HepG2 (cell line): ENCODE data around the gene TBKBP1. TPM values are rescaled to one million over a fixed set of nuclear protein-coding genes. Genes with fewer than 3 reads are reported as not detected.
A peak's percentile ranks its signal among the peaks of the same experiment; 100 is the strongest.

Experiments
- ATAC-seq: fragments of 200-7000 bp; cut with Tn5 transposase; 3 replicates; pipeline ENCODE4 v1.9.1; 2020; ENCODE audit warnings: mild to moderate bottlenecking, moderate library complexity
- Bru-seq: library from RNA; stranded (reverse); fragments of 400-500 nt; gene quantifications from one replicate; lab custom pipeline; 2021; lab: Mats Ljungman, UMichigan
- BruChase-seq, 2 experiments: library from RNA; stranded (reverse); fragments of 400-500 nt; gene quantifications; one replicate each; lab custom pipeline; 2021; lab: Mats Ljungman, UMichigan
- BruUV-seq: library from RNA; stranded (reverse); fragments of 400-500 nt; replicated peaks from 2 replicates; lab custom pipeline; 2021; lab: Mats Ljungman, UMichigan
- CTCF ChIA-PET: fragments of 300-600 bp; formaldehyde crosslinking; extraction: SDS; loops from one replicate; lab custom pipeline; 2021; ENCODE audit warnings: low total read pairs, inconsistent platforms, low intra/inter-chr PET ratio; lab: Yijun Ruan, JAX
- POLR2A ChIA-PET: fragments of 350-600 bp; sonication (Branson Sonifier 250); formaldehyde crosslinking; loops from one replicate; lab custom pipeline; 2020; ENCODE audit warnings: antibody characterized with exemption, inconsistent platforms; lab: Yijun Ruan, JAX
- DNase-seq: peaks from one replicate; pipeline ENCODE4 v3.0.0-alpha.2; 2015; ENCODE audit warnings: low spot score
- FAIRE-seq: peaks from 3 replicates; lab custom pipeline; 2011; peaks lifted over from hg19 to GRCh38; lab: Jason Lieb, UNC
- H2AFZ ChIP-seq: one replicate; pipeline ENCODE4 v1.6.1; 2011; ENCODE audit warnings: low read length, inconsistent platforms
- H3K27ac ChIP-seq: fragments of 300-600 bp; 3 replicates; pipeline ENCODE4 v1.8.0; 2011; ENCODE audit warnings: mixed run types, mild to moderate bottlenecking, mixed read lengths, low read length, inconsistent platforms; ENCODE audit not compliant: insufficient read depth; ENCODE audit errors: extremely low read length
- H3K27me3 ChIP-seq, 2 experiments: fragments of 200-600 bp in 1 of 2; 2 replicates in 1 of 2; 3 replicates in 1 of 2; pipeline versions ENCODE4 v1.6.0 to v1.8.0; 2011; ENCODE audit warnings: low read length in 2 of 2, mild to moderate bottlenecking in 2 of 2, moderate library complexity in 2 of 2, inconsistent platforms in 1 of 2; ENCODE audit not compliant: insufficient read depth in 2 of 2, control insufficient read depth in 1 of 2
- H3K36me3 ChIP-seq, 2 experiments: fragments of 200-600 bp in 1 of 2; replicated peaks in 1 of 2; 2 replicates in 1 of 2; 3 replicates in 1 of 2; pipeline versions ENCODE4 v1.5.1 to v1.8.0; 2011; ENCODE audit warnings: low read length in 2 of 2, inconsistent platforms in 1 of 2; ENCODE audit not compliant: insufficient read depth in 2 of 2, control insufficient read depth in 1 of 2
- H3K4me1 ChIP-seq: 2 replicates; pipeline ENCODE4 v1.5.1; 2012; ENCODE audit warnings: low read length, inconsistent platforms; ENCODE audit not compliant: insufficient read depth
- H3K4me2 ChIP-seq: 2 replicates; pipeline ENCODE4 v1.6.0; 2011; ENCODE audit warnings: low read depth, low read length, inconsistent platforms
- H3K4me3 ChIP-seq, 3 experiments: fragments of 200-600 bp in 1 of 3; sonication (generic), shearing (Covaris generic) in 1 of 3; replicated peaks in 1 of 3; 2 replicates each; pipeline ENCODE4 v1.5.1; 2011 to 2016; ENCODE audit warnings: low read length in 3 of 3, inconsistent platforms in 2 of 3, low read depth in 2 of 3, mild to moderate bottlenecking in 2 of 3, control low read depth in 1 of 3, mixed read lengths in 1 of 3; ENCODE audit not compliant: insufficient read depth in 1 of 3
- H3K79me2 ChIP-seq: one replicate; pipeline ENCODE4 v1.6.1; 2011; ENCODE audit warnings: low read length, inconsistent platforms; ENCODE audit not compliant: insufficient read depth
- H3K9ac ChIP-seq: 2 replicates; pipeline ENCODE4 v1.6.0; 2011; ENCODE audit warnings: mild to moderate bottlenecking, low read depth, low read length, inconsistent platforms; ENCODE audit not compliant: insufficient read depth
- H3K9me3 ChIP-seq: 2 replicates; pipeline ENCODE4 v1.5.1; 2012; ENCODE audit warnings: mild to moderate bottlenecking, low read length
- H4K20me1 ChIP-seq: 2 replicates; pipeline ENCODE4 v1.6.0; 2011; ENCODE audit warnings: inconsistent platforms, mild to moderate bottlenecking, low read length, moderate library complexity; ENCODE audit not compliant: insufficient read depth
- ETS1 ChIP-seq: sonication (generic); formaldehyde crosslinking; IDR thresholded peaks from 2 replicates; pipeline ENCODE4 v1.4.0; 2020; ENCODE audit warnings: missing genetic modification reagents
- GABPB1 ChIP-seq: IDR thresholded peaks from 2 replicates; pipeline ENCODE4 v1.6.1; 2016; ENCODE audit warnings: mild to moderate bottlenecking, missing genetic modification reagents, moderate library complexity, missing compliant biosample characterization
- HNF1B ChIP-seq: sonication (generic); formaldehyde crosslinking; IDR thresholded peaks from 2 replicates; pipeline ENCODE4 v1.5.1; 2020; ENCODE audit warnings: mild to moderate bottlenecking, moderate library complexity, missing genetic modification reagents
- MED8 ChIP-seq: sonication (generic); formaldehyde crosslinking; IDR thresholded peaks from 2 replicates; pipeline ENCODE4 v1.8.1; 2023; ENCODE audit warnings: mild to moderate bottlenecking, missing genetic modification reagents; ENCODE audit not compliant: insufficient replicate concordance
- REPIN1 ChIP-seq: sonication (generic); formaldehyde crosslinking; IDR thresholded peaks from 2 replicates; pipeline ENCODE4 v1.8.0; 2022; ENCODE audit warnings: missing genetic modification reagents, low read depth, mild to moderate bottlenecking, borderline replicate concordance
- ZBTB33 ChIP-seq: sonication (generic); formaldehyde crosslinking; IDR thresholded peaks from 2 replicates; pipeline ENCODE4 v1.4.0; 2020; ENCODE audit warnings: missing genetic modification reagents
- ZKSCAN8 ChIP-seq: IDR thresholded peaks from 2 replicates; pipeline ENCODE4 v1.6.1; 2016; ENCODE audit warnings: borderline replicate concordance, missing genetic modification reagents, missing compliant biosample characterization
- ZNF546 ChIP-seq: sonication (generic); formaldehyde crosslinking; conservative IDR thresholded peaks from 2 replicates; pipeline ENCODE4 v1.8.1; 2023; ENCODE audit warnings: mild to moderate bottlenecking, missing genetic modification reagents
- ZNF674 ChIP-seq: sonication (generic); formaldehyde crosslinking; IDR thresholded peaks from 2 replicates; pipeline ENCODE4 v1.5.0; 2020; ENCODE audit warnings: low read depth, mild to moderate bottlenecking, missing genetic modification reagents
- ZNF839 ChIP-seq: sonication (generic); formaldehyde crosslinking; IDR thresholded peaks from 2 replicates; pipeline ENCODE4 v1.4.0; 2020; ENCODE audit warnings: missing genetic modification reagents, mild to moderate bottlenecking, borderline replicate concordance
- ZNF879 ChIP-seq: sonication (generic); formaldehyde crosslinking; IDR thresholded peaks from 2 replicates; pipeline ENCODE4 v1.8.1; 2023; ENCODE audit warnings: missing genetic modification reagents
- ZNF883 ChIP-seq: sonication (generic); formaldehyde crosslinking; IDR thresholded peaks from 2 replicates; pipeline ENCODE4 v1.5.1; 2020; ENCODE audit warnings: mild to moderate bottlenecking, missing genetic modification reagents; ENCODE audit errors: not compliant biosample characterization
- WGBS: methylation state at CpG from one replicate; pipeline ENCODE4 v1.1.6; 2017; ENCODE audit warnings: low lambda C conversion rate; 5-methylcytosine and 5-hydroxymethylcytosine counted together
- in situ Hi-C: cut with HindIII; loops from 2 replicates; pipeline ENCODE4 v1.10.0; 2017; ENCODE audit warnings: low pct_unique_long_range_greater_than_20kb; ENCODE audit not compliant: extremely low pct_ligation_motif_present
- intact Hi-C: fragments of 100-400 bp; cut with micrococcal nuclease; formaldehyde crosslinking; loops from one replicate; pipeline ENCODE4 v1.10.0; 2022; ENCODE audit not compliant: unreplicated experiment
- long read RNA-seq, 2 experiments: library from RNA in 1 of 2; library from polyadenylated mRNA in 1 of 2; stranded (forward) in 1 of 2; unstranded in 1 of 2; transcript quantifications; one replicate each; pipeline ENCODE4 v2.0.0, GENCODE V29; 2019 to 2022
- polyA minus RNA-seq, 3 experiments: library from RNA; depleted of rRNA, polyadenylated mRNA; stranded (reverse); fragments of >200 nt; gene quantifications; 2 replicates each; pipeline ENCODE4 v1.2.3, GENCODE V29; 2011; ENCODE audit warnings: low replicate concordance in 1 of 3
- polyA plus RNA-seq, 8 experiments: library from polyadenylated mRNA; depleted of rRNA in 3 of 8; stranded (reverse) in 7 of 8; unstranded in 1 of 8; fragments of >200 nt; fragmentation: Illumina TruSeq in 4 of 8; extraction: Trizol in 4 of 8; gene quantifications; 2 replicates each; pipeline versions ENCODE4 v1.2.1 to v1.2.3, GENCODE V29; 2011 to 2016; ENCODE audit warnings: low read depth in 4 of 8, missing spikeins in 1 of 8, mixed read lengths in 1 of 8; ENCODE audit not compliant: insufficient read depth in 1 of 8
- total RNA-seq, 5 experiments: library from RNA; depleted of rRNA; stranded (reverse); fragments of >200 nt; fragmentation: Illumina TruSeq; extraction: Trizol; gene quantifications; 2 replicates each; pipeline ENCODE4 v1.2.3, GENCODE V29; 2016; ENCODE audit warnings: low read depth in 1 of 5

The TBKBP1 gene
- total RNA-seq (2016; rRNA removed; fragmentation: Illumina TruSeq; extraction: Trizol): 2.6 and 3.0 TPM in 2 replicates
- total RNA-seq (2016; cell fraction: cytosol; rRNA removed; fragmentation: Illumina TruSeq; extraction: Trizol; ENCODE audit: low read depth): 0.88 and 1.4 TPM in 2 replicates
- 2.8 and 3.8 TPM in 2 replicates for total RNA-seq (2016; cell fraction: insoluble cytoplasmic fraction; rRNA removed; fragmentation: Illumina TruSeq; extraction: Trizol)
- 2.5 and 2.9 TPM in 2 replicates for total RNA-seq (2016; cell fraction: membrane; rRNA removed; fragmentation: Illumina TruSeq; extraction: Trizol)
- total RNA-seq (2016; cell fraction: nucleus; rRNA removed; fragmentation: Illumina TruSeq; extraction: Trizol): 2.6 and 4.3 TPM in 2 replicates
- polyA plus RNA-seq (2011; rRNA removed): 7.0 and 10.9 TPM in 2 replicates
- 4.9 and 5.8 TPM in 2 replicates for polyA plus RNA-seq (2011; cell fraction: cytosol; rRNA removed)
- polyA plus RNA-seq (2011; cell fraction: nucleus; rRNA removed): 50.3 and 56.8 TPM in 2 replicates
- polyA plus RNA-seq (2012): 11.8 and 15.7 TPM in 2 replicates
- 0.86 and 1.4 TPM in 2 replicates for polyA plus RNA-seq (2016; cell fraction: cytosol; fragmentation: Illumina TruSeq; extraction: Trizol; ENCODE audit: low read depth)
- polyA plus RNA-seq (2016; cell fraction: insoluble cytoplasmic fraction; fragmentation: Illumina TruSeq; extraction: Trizol; ENCODE audit: low read depth): 2.8 and 3.9 TPM in 2 replicates
- polyA plus RNA-seq (2016; cell fraction: membrane; fragmentation: Illumina TruSeq; extraction: Trizol; ENCODE audit: low read depth): 1.6 and 2.8 TPM in 2 replicates
- polyA plus RNA-seq (2016; cell fraction: nucleus; fragmentation: Illumina TruSeq; extraction: Trizol; ENCODE audit: insufficient read depth, low read depth): 17.9 and 18.3 TPM in 2 replicates
- polyA minus RNA-seq (2011; rRNA and poly(A)+ RNA removed; ENCODE audit: low replicate concordance): 0.16 and 7.4 TPM in 2 replicates
- polyA minus RNA-seq (2011; cell fraction: cytosol; rRNA and poly(A)+ RNA removed): 1.8 and 5.3 TPM in 2 replicates
- polyA minus RNA-seq (2011; cell fraction: nucleus; rRNA and poly(A)+ RNA removed): 4.2 and 6.6 TPM in 2 replicates
- Bru-seq, nascent RNA: percentile 50 among the genes with signal in this experiment
- BruChase-seq, experiment 1, labeled RNA remaining after a 6-hour chase: percentile 60 among the genes with signal in this experiment
- BruChase-seq, experiment 2, labeled RNA remaining after a 2-hour chase: percentile 52 among the genes with signal in this experiment
- long read RNA-seq, experiment 1, partial matches to known transcripts: 0 of 1 reads
- long read RNA-seq, experiment 1, other reads (novel, unspliced or antisense): 0 of 1 reads
- long read RNA-seq, experiment 2, full-length matches to known transcripts: 3 of 43 reads
- long read RNA-seq, experiment 2, partial matches to known transcripts: 23 of 43 reads
- long read RNA-seq, experiment 2, other reads (novel, unspliced or antisense): 17 of 43 reads

- H3K79me2 ChIP-seq: no peaks in the 10 kb centered on the region
- in situ Hi-C loops: no loop called here
- no peaks in the 10 kb centered on the region for H3K36me3 ChIP-seq
- FAIRE-seq (no peak), DNase-seq (peak; percentile 41), ATAC-seq (peak; percentile 18)
- H3K4me3 ChIP-seq: peak within 1 kb of the TSS; percentile 79 to 83 (median 80)
- H3K9ac ChIP-seq: peak within 1 kb of the TSS; percentile 75
- H4K20me1 ChIP-seq: no peaks in the 10 kb centered on the region
- intact Hi-C loops: no loop called here
- H3K27ac ChIP-seq: peak within 1 kb of the TSS; percentile 10
- 1% methylated on average over 56 of the region's 87 CpGs for WGBS
- no peak within 1 kb of the TSS for H2AFZ ChIP-seq
- peak within 1 kb of the TSS; percentile 92 for H3K4me2 ChIP-seq
- H3K9me3 ChIP-seq: no peaks in the 10 kb centered on the region
- POLR2A ChIA-PET: interaction anchor here (0.7 to 3.0 kb wide), 5 partner anchors 10 to 138 kb away, joined by 3 to 22 read pairs (median 4); partner anchors contain the start of genes KPNB1, LRRC46 and MRPL10
- H3K4me1 ChIP-seq: peaks cover 42% of the 10 kb centered on the region
- H3K27me3 ChIP-seq: no peaks in the 10 kb centered on the region
- CTCF ChIA-PET: no interaction called here
- no TSS peak for BruUV-seq
- TF ChIP-seq ZBTB33 (CRISPR knock-in tag) (no peak), ZNF879 (CRISPR knock-in tag) (no peak), GABPB1 (CRISPR knock-in tag) (peak; percentile 63), ZNF546 (CRISPR knock-in tag) (no peak), MED8 (CRISPR knock-in tag) (peak; percentile 28), ZNF674 (CRISPR knock-in tag) (no peak), ZNF839 (CRISPR knock-in tag) (no peak), HNF1B (CRISPR knock-in tag) (no peak), REPIN1 (CRISPR knock-in tag) (no peak), ZKSCAN8 (CRISPR knock-in tag) (no peak), ETS1 (CRISPR knock-in tag) (no peak), ZNF883 (no peak)
Measured at GRCh38 chr17:47693731-47694580, at the start of gene TBKBP1. TBKBP1 (plus strand) TSS chr17:47694161; CDS start chr17:47696113, 1,952 bp downstream.
